GM18870 (cell line): ENCODE measurements around the gene ADARB2.

ENCODE experiments used
- ATAC-seq: cut with Tn5 transposase; IDR thresholded peaks from one replicate; pipeline ENCODE4 v1.9.1; 2021; ENCODE audit warnings: moderate library complexity; ENCODE audit not compliant: unreplicated experiment

The ADARB2 gene

DNA sequence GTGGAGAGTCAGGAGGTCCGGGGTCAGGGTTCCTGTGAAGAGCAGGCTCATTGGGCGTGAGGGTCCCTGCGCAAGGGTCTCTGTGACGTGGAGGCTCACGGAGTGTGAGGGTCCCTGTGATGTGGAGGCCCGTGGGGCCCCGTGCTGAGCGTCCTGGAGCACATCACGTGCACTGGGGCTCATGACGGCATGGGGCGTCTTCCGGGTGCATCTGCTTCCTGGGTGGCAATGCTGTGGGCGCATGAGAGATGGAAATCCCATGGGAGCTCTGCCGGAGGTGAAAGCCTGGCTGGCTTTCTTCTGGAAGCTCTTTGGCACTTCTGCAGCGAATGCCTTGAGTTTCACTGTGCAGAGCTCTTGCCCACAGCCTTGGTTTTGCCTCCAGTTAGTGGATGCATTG, 609.7 kb downstream of the ADARB2 start:
- no peak for ATAC-seq
